LNCaP clone FGC (cell line): ENCODE data around the gene SMOC2.

ENCODE experiments used
- DNase-seq: peaks from one replicate; pipeline ENCODE4 v3.0.0-alpha.2; 2011; ENCODE audit warnings: low read depth
- H3K4me3 ChIP-seq: 2 replicates; pipeline ENCODE4 v1.5.1; 2011; ENCODE audit warnings: mild to moderate bottlenecking, low read depth, low read length, control low read depth
- CTCF ChIP-seq: IDR thresholded peaks from 2 replicates; pipeline ENCODE4 v1.5.1; 2012; ENCODE audit warnings: mild to moderate bottlenecking; ENCODE audit not compliant: control insufficient read depth, insufficient read depth; ENCODE audit errors: extremely low read depth

SMOC2 gene

GRCh38 chr6:168415098-168415992 lies 25.6 kb upstream of the SMOC2 start:
- no peak overlapping the region for H3K4me3 ChIP-seq
- TF ChIP-seq CTCF: no peak
- DNase-seq: no peak

GRCh38 chr6:168415993-168416530 lies 24.9 kb upstream of the SMOC2 start:
- no peak overlapping the region for H3K4me3 ChIP-seq
- no peak for TF ChIP-seq CTCF
- DNase-seq: no peak

GRCh38 chr6:168416531-168416930 lies 24.5 kb upstream of the SMOC2 start:
- H3K4me3 ChIP-seq: no peak overlapping the region
- DNase-seq: no peak
- TF ChIP-seq CTCF: no peak

- TF ChIP-seq CTCF: no peak
- DNase-seq: no peak
- no peak overlapping the region for H3K4me3 ChIP-seq
Observed at GRCh38 chr6:168417191-168417590, 23.8 kb upstream of the SMOC2 start.

GRCh38 chr6:168417679-168418557 lies 23.1 kb upstream of the SMOC2 start:
- DNase-seq: no peak
- TF ChIP-seq CTCF: no peak
- H3K4me3 ChIP-seq: no peak overlapping the region

GRCh38 chr6:168418711-168419121 lies 22.3 kb upstream of the SMOC2 start:
- TF ChIP-seq CTCF: no peak
- DNase-seq: no peak
- H3K4me3 ChIP-seq: no peak overlapping the region
